HepG2 (cell line): ENCODE measurements around the gene NOL4L. TPM values are rescaled to one million over a fixed set of nuclear protein-coding genes. Genes with fewer than 3 reads are reported as not detected.

Source experiments
- ATF7-NPFF ChIP-seq: sonication (generic); formaldehyde crosslinking; IDR thresholded peaks from 2 replicates; pipeline ENCODE4 v1.8.1; 2023; ENCODE audit warnings: mild to moderate bottlenecking, low read depth, missing genetic modification reagents, moderate library complexity
- EED ChIP-seq: sonication (generic); formaldehyde crosslinking; IDR thresholded peaks from 2 replicates; pipeline ENCODE4 v1.5.0; 2020; ENCODE audit warnings: mild to moderate bottlenecking, missing genetic modification reagents
- ETV6 ChIP-seq: sonication (generic); formaldehyde crosslinking; conservative IDR thresholded peaks from 2 replicates; pipeline ENCODE4 v1.4.0; 2020; ENCODE audit warnings: missing genetic modification reagents
- HCFC1 ChIP-seq: fragments of 150-350 bp; IDR thresholded peaks from 2 replicates; pipeline ENCODE4 v1.6.1; 2014; ENCODE audit warnings: low read depth, low read length
- HNRNPL ChIP-seq: fragments of 200-400 bp; formaldehyde crosslinking; IDR thresholded peaks from 2 replicates; pipeline ENCODE4 v1.6.1; 2017; ENCODE audit warnings: mild to moderate bottlenecking, low read depth, low read length
- JUND ChIP-seq: sonication (generic); formaldehyde crosslinking; IDR thresholded peaks from 2 replicates; pipeline ENCODE4 v1.8.0; 2022; ENCODE audit warnings: mild to moderate bottlenecking, missing genetic modification reagents
- KDM3A ChIP-seq: IDR thresholded peaks from 2 replicates; pipeline ENCODE4 v1.6.1; 2018; ENCODE audit warnings: low read depth, missing compliant biosample characterization
- KLF16 ChIP-seq, 2 experiments: sonication (generic) in 1 of 2; formaldehyde crosslinking in 1 of 2; IDR thresholded peaks; 2 replicates each; pipeline versions ENCODE4 v1.6.1 to v1.8.0; 2016 to 2023; ENCODE audit warnings: missing genetic modification reagents in 2 of 2, missing compliant biosample characterization in 1 of 2
- MAZ ChIP-seq, 2 experiments: sonication (generic) in 1 of 2; formaldehyde crosslinking in 1 of 2; IDR thresholded peaks; 2 replicates each; pipeline versions ENCODE4 v1.5.0 to v1.6.1; 2012 to 2020; ENCODE audit warnings: low read depth in 2 of 2, mild to moderate bottlenecking in 2 of 2, borderline replicate concordance in 1 of 2, improper control_type of control experiment in 1 of 2, low read length in 1 of 2, missing genetic modification reagents in 1 of 2, moderate library complexity in 1 of 2
- NFE2L1 ChIP-seq: sonication (generic); formaldehyde crosslinking; IDR thresholded peaks from 2 replicates; pipeline ENCODE4 v1.4.0; 2020; ENCODE audit warnings: missing genetic modification reagents, mild to moderate bottlenecking, borderline replicate concordance
- NFKBIZ ChIP-seq: IDR thresholded peaks from 2 replicates; pipeline ENCODE4 v1.6.1; 2018; ENCODE audit warnings: missing genetic modification reagents, missing compliant biosample characterization
- NPAS2 ChIP-seq: sonication (generic); formaldehyde crosslinking; IDR thresholded peaks from 2 replicates; pipeline ENCODE4 v1.8.0; 2022; ENCODE audit warnings: mild to moderate bottlenecking, missing genetic modification reagents, borderline replicate concordance
- RARA ChIP-seq: IDR thresholded peaks from 2 replicates; pipeline ENCODE4 v1.6.1; 2016; ENCODE audit warnings: missing genetic modification reagents, missing compliant biosample characterization
- RBFOX2 ChIP-seq: fragments of 200-400 bp; formaldehyde crosslinking; IDR thresholded peaks from 2 replicates; pipeline ENCODE4 v1.6.1; 2017; ENCODE audit warnings: low read depth, mild to moderate bottlenecking, low read length
- RXRB ChIP-seq: IDR thresholded peaks from 2 replicates; pipeline ENCODE4 v1.6.1; 2016; ENCODE audit warnings: borderline replicate concordance, missing genetic modification reagents, missing compliant biosample characterization
- SP1 ChIP-seq, 2 experiments: fragments of 450-650 bp in 1 of 2; sonication (generic) in 1 of 2; formaldehyde crosslinking in 1 of 2; IDR thresholded peaks; 2 replicates each; pipeline versions ENCODE4 v1.4.0 to v1.6.1; 2016 to 2020; ENCODE audit warnings: missing genetic modification reagents in 1 of 2
- SRF ChIP-seq: IDR thresholded peaks from 2 replicates; pipeline ENCODE4 v1.6.1; 2011; ENCODE audit warnings: mild to moderate bottlenecking, low read depth, low read length, moderate library complexity
- TRIM24 ChIP-seq: sonication (generic); formaldehyde crosslinking; IDR thresholded peaks from 2 replicates; pipeline ENCODE4 v1.8.0; 2022; ENCODE audit warnings: mild to moderate bottlenecking, missing genetic modification reagents
- ZBTB1 ChIP-seq: sonication (generic); formaldehyde crosslinking; IDR thresholded peaks from 2 replicates; pipeline ENCODE4 v1.4.0; 2020; ENCODE audit warnings: missing genetic modification reagents, borderline replicate concordance
- ZEB1 ChIP-seq: IDR thresholded peaks from 2 replicates; pipeline ENCODE4 v1.6.1; 2012; ENCODE audit warnings: mild to moderate bottlenecking, low read depth, inconsistent platforms; ENCODE audit not compliant: insufficient replicate concordance
- ZNF138 ChIP-seq: sonication (generic); formaldehyde crosslinking; IDR thresholded peaks from 2 replicates; pipeline ENCODE4 v1.5.0; 2020; ENCODE audit warnings: mild to moderate bottlenecking, low read depth, missing genetic modification reagents
- ZNF256 ChIP-seq: sonication (generic); formaldehyde crosslinking; conservative IDR thresholded peaks from 2 replicates; pipeline ENCODE4 v1.4.0; 2020; ENCODE audit warnings: missing genetic modification reagents
- ZNF33B ChIP-seq: sonication (generic); formaldehyde crosslinking; IDR thresholded peaks from 2 replicates; pipeline ENCODE4 v1.5.1; 2020; ENCODE audit warnings: mild to moderate bottlenecking, missing genetic modification reagents
- ZNF468 ChIP-seq: sonication (generic); formaldehyde crosslinking; IDR thresholded peaks from 2 replicates; pipeline ENCODE4 v1.8.0; 2022; ENCODE audit warnings: mild to moderate bottlenecking, moderate library complexity, missing genetic modification reagents
- polyA plus RNA-seq, 8 experiments: library from polyadenylated mRNA; depleted of rRNA in 3 of 8; stranded (reverse) in 7 of 8; unstranded in 1 of 8; fragments of >200 nt; fragmentation: Illumina TruSeq in 4 of 8; extraction: Trizol in 4 of 8; gene quantifications; 2 replicates each; pipeline versions ENCODE4 v1.2.1 to v1.2.3, GENCODE V29; 2011 to 2016; ENCODE audit warnings: low read depth in 4 of 8, missing spikeins in 1 of 8, mixed read lengths in 1 of 8; ENCODE audit not compliant: insufficient read depth in 1 of 8
- total RNA-seq, 5 experiments: library from RNA; depleted of rRNA; stranded (reverse); fragments of >200 nt; fragmentation: Illumina TruSeq; extraction: Trizol; gene quantifications; 2 replicates each; pipeline ENCODE4 v1.2.3, GENCODE V29; 2016; ENCODE audit warnings: low read depth in 1 of 5
- TF ChIP-seq, protein P1 (sequence below): IDR thresholded peaks from 2 replicates; pipeline ENCODE4 v1.6.1; 2016; ENCODE audit warnings: mild to moderate bottlenecking, missing biosample characterization, missing genetic modification reagents
- TF ChIP-seq, protein P2 (sequence below): IDR thresholded peaks from 2 replicates; pipeline ENCODE4 v1.6.1; 2016; ENCODE audit warnings: missing biosample characterization, missing genetic modification reagents, low read depth
- TF ChIP-seq, protein P3 (sequence below): sonication (generic); formaldehyde crosslinking; IDR thresholded peaks from 2 replicates; pipeline ENCODE4 v1.4.0; 2020; ENCODE audit warnings: missing genetic modification reagents
- TF ChIP-seq, protein P4 (sequence below): sonication (generic); formaldehyde crosslinking; IDR thresholded peaks from 2 replicates; pipeline ENCODE4 v1.9.0; 2022; ENCODE audit warnings: low read depth, missing genetic modification reagents

Gene NOL4L
- total and polyA plus RNA-seq, 2 of the 13 experiments (the other 11 are each of a cell fraction or from before 2014, with no cell fraction given) = 16.6 to 35.4 TPM

DNA sequence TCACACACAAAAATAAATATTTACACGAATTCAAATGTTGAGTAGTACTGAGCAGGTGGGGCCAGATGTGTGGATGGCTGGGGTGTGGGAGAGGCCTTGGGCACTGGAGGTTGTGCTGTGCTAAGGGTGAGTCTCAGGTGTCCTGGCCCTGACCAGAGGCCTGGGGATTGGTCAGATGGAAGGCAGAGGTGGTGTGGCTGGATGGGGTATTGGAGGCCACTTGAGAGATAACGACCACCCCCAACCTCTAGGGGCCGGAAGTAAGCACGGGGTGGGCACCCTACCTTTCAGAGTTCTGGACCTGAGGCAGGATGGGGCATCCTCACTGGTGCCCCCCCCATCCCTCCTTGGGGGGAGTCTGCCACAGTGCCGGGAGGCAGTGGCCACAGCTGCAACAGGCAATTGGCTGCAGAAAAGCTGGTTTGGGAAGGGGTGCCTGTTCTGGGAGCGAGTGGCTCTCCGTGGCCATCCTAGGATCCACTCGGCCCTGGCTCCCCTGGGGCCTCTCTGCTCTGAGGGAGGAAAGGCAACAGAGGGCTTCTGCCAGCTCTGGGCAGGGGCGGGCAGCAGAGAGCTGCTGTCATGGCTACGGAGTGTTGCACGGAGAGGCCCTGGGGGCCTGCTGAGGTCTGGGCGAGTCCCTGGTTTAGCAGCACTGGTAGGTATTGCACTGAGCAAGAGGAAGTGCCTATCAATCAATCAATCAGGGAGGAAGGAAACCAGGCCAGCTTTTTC is 139.4 kb downstream of the NOL4L start (continued):
- TF ChIP-seq ZNF468 (CRISPR knock-in tag) (no peak), SP1 (IDR thresholded peaks at IDR 0.05) (no peak), SP1 (CRISPR knock-in tag; IDR thresholded peaks at IDR 0.05) (no peak), NFKBIZ (no peak), SRF (no peak), ZNF33B (CRISPR knock-in tag) (no peak), KLF16 (CRISPR knock-in tag; IDR thresholded peaks at IDR 0.05) (no peak), HCFC1 (no peak), RXRB (CRISPR knock-in tag) (no peak), HNRNPL (0 out of 2 replicates have a peak, but pooled peaks have one; percentile 11), NPAS2 (no peak), ETV6 (CRISPR knock-in tag) (no peak), ZNF138 (no peak), JUND (CRISPR knock-in tag) (no peak), MAZ (IDR thresholded peaks at IDR 0.05; ENCODE audit: borderline replicate concordance, low read depth, low read length) (no peak), MAZ (CRISPR knock-in tag; IDR thresholded peaks at IDR 0.05; ENCODE audit: low read depth) (no peak), KDM3A (no peak), ZEB1 (no peak), ZNF256 (CRISPR knock-in tag) (no peak), NFE2L1 (no peak), EED (CRISPR knock-in tag) (peak; percentile 34; the same call in 1 of the 2 replicates), ATF7-NPFF (CRISPR knock-in tag) (no peak), TRIM24 (CRISPR knock-in tag) (no peak), RBFOX2 (no peak), ZBTB1 (CRISPR knock-in tag) (no peak), RARA (CRISPR knock-in tag) (no peak)
- TF ChIP-seq, protein P1, sequence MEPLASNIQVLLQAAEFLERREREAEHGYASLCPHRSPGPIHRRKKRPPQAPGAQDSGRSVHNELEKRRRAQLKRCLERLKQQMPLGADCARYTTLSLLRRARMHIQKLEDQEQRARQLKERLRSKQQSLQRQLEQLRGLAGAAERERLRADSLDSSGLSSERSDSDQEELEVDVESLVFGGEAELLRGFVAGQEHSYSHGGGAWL (CRISPR knock-in tag) = peak; percentile 41; the same call in 1 of the 2 replicates
- TF ChIP-seq, protein P2, sequence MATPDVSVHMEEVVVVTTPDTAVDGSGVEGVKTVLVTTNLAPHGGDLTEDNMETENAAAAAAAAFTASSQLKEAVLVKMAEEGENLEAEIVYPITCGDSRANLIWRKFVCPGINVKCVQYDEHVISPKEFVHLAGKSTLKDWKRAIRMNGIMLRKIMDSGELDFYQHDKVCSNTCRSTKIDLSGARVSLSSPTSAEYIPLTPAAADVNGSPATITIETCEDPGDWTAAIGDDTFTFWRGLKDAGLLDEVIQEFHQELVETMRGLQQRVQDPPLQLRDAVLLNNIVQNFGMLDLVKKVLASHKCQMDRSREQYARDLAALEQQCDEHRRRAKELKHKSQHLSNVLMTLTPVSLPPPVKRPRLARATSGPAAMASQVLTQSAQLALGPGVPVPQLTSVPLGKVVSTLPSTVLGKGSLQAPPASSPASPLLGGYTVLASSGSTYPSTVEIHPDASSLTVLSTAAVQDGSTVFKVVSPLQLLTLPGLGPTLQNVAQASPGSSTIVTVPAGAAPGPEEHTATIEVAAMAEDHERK (CRISPR knock-in tag) = no peak
- TF ChIP-seq, protein P3, sequence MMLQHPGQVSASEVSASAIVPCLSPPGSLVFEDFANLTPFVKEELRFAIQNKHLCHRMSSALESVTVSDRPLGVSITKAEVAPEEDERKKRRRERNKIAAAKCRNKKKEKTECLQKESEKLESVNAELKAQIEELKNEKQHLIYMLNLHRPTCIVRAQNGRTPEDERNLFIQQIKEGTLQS = no peak
- TF ChIP-seq, protein P4, sequence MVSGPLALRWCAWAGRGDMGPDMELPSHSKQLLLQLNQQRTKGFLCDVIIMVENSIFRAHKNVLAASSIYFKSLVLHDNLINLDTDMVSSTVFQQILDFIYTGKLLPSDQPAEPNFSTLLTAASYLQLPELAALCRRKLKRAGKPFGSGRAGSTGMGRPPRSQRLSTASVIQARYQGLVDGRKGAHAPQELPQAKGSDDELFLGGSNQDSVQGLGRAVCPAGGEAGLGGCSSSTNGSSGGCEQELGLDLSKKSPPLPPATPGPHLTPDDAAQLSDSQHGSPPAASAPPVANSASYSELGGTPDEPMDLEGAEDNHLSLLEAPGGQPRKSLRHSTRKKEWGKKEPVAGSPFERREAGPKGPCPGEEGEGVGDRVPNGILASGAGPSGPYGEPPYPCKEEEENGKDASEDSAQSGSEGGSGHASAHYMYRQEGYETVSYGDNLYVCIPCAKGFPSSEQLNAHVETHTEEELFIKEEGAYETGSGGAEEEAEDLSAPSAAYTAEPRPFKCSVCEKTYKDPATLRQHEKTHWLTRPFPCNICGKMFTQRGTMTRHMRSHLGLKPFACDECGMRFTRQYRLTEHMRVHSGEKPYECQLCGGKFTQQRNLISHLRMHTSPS = no peak
